A549 treated with AZD9567 at 1 μM for 4 hours (cell line): ENCODE measurements around the gene KDM1B. TPM values are rescaled to one million over a fixed set of nuclear protein-coding genes. Genes with fewer than 3 reads are reported as not detected.

ENCODE experiments used
- total RNA-seq: library from RNA; stranded (reverse); fragments of 200-300 nt; extraction: Qiagen RNA extraction; gene quantifications from 5 replicates; pipeline ENCODE4 v1.2.3, GENCODE V29; 2022; ENCODE audit not compliant: insufficient read depth

Gene KDM1B, protein sequence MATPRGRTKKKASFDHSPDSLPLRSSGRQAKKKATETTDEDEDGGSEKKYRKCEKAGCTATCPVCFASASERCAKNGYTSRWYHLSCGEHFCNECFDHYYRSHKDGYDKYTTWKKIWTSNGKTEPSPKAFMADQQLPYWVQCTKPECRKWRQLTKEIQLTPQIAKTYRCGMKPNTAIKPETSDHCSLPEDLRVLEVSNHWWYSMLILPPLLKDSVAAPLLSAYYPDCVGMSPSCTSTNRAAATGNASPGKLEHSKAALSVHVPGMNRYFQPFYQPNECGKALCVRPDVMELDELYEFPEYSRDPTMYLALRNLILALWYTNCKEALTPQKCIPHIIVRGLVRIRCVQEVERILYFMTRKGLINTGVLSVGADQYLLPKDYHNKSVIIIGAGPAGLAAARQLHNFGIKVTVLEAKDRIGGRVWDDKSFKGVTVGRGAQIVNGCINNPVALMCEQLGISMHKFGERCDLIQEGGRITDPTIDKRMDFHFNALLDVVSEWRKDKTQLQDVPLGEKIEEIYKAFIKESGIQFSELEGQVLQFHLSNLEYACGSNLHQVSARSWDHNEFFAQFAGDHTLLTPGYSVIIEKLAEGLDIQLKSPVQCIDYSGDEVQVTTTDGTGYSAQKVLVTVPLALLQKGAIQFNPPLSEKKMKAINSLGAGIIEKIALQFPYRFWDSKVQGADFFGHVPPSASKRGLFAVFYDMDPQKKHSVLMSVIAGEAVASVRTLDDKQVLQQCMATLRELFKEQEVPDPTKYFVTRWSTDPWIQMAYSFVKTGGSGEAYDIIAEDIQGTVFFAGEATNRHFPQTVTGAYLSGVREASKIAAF
- total RNA-seq, result 6.2 to 9.5 TPM (median 7.8 TPM) in 5 replicates

GRCh38 chr6:18155150-18155863 lies at the start of gene KDM1B:
Gene KDM1B (plus strand): TSS chr6:18155422. CDS start chr6:18159896, 4,474 bp downstream.

GRCh38 chr6:18122128-18123093 lies 32.8 kb upstream of the KDM1B start, which contains the start of gene NHLRC1:
Gene NHLRC1 (minus strand): TSS chr6:18122677. CDS start chr6:18122606, 71 bp downstream.

GRCh38 chr6:18154507-18155149 lies 594 bp upstream of the KDM1B start, which contains the start of gene TPMT:
Gene TPMT (minus strand): TSS chr6:18155077. CDS start chr6:18149127, 5,950 bp downstream.

DNA sequence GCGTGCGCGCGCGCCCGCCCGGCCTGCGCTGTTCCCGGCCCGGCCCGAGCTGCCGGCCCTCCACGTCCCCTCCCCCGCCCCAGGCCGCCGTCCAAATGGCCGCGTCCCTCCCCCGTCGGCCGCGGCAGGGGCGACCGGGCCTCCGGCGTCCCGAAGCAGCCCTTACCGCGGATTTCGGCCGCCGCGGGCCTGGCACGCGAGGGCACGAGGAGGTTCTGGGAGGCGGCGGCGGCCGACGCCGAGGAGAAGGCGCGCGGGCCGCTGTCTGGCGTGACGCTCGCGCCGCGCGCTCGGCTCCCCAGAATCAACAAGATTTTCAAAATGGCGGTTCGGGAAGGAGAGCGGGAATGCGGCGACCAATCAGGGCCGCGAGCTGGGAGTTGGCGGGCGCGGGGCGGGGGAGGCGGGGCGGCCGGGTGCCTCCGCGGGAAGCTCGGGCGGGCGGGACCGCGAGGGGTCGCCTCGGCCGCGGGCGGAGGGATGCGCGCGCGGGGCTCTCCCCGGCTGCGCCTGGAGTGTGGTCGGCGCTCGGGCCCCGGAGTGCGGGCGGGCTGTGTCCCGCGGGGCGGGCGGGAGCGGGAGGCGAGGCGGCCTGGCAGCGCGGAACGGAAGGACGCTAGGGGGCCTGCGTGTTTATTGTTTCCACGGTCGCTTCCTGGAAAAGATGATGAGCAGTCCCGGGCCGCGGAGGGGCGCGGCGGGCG lies 109.1 kb downstream of the KDM1B start, which contains the start of gene DEK:
Gene DEK, minus strand, starts transcription at position 312 of the 704 bp plus-strand sequence. CDS start 543 bp downstream, outside the sequence.

Other genes with a start within 250 kb of the KDM1B start
- gene KIF13A, start 167.8 kb upstream of the KDM1B start, total RNA-seq, result 16.0 to 24.1 TPM (median 16.7 TPM) in 5 replicates
- 1.1 to 1.7 TPM (median 1.3 TPM) in 5 replicates for gene NHLRC1, start 32.7 kb upstream of the KDM1B start, total RNA-seq
- gene TPMT, start 345 bp upstream of the KDM1B start, total RNA-seq, result 5.0 to 6.1 TPM (median 5.8 TPM) in 5 replicates
- 70.3 to 95.6 TPM (median 81.4 TPM) in 5 replicates for gene DEK, start 109.1 kb downstream of the KDM1B start, total RNA-seq
- 0.22 to 0.60 TPM (median 0.39 TPM) in 4 of 5 replicates, not detected in the other for gene RNF144B, start 231.9 kb downstream of the KDM1B start, total RNA-seq